GM23248 (cell line): ENCODE data around the gene MOCOS. TPM values are rescaled to one million over a fixed set of nuclear protein-coding genes. Genes with fewer than 3 reads are reported as not detected.
"Not testable (repeated sequence)": the region's sequence is repeated elsewhere in the genome, so short reads cannot be mapped to it uniquely, and the experiment has no call there.

Source experiments
- DNase-seq: peaks from one replicate; pipeline ENCODE4 v3.0.0-alpha.2; 2015
- H2AFZ ChIP-seq: fragments of 200-600 bp; sonication (generic); 2 replicates; pipeline ENCODE4 v1.6.1; 2016; ENCODE audit warnings: antibody characterized with exemption
- H3F3A ChIP-seq: fragments of 200-600 bp; sonication (generic); 2 replicates; pipeline ENCODE4 v1.6.1; 2016; ENCODE audit warnings: mild to moderate bottlenecking, antibody characterized with exemption, mixed run types; ENCODE audit not compliant: insufficient read depth
- H3K27ac ChIP-seq: fragments of 200-600 bp; sonication (generic); 2 replicates; pipeline ENCODE4 v1.5.1; 2016; ENCODE audit warnings: mild to moderate bottlenecking
- H3K27me3 ChIP-seq: fragments of 200-600 bp; sonication (generic); replicated peaks from 2 replicates; pipeline ENCODE4 v1.6.1; 2016; ENCODE audit warnings: mild to moderate bottlenecking; ENCODE audit not compliant: insufficient read depth
- H3K36me3 ChIP-seq: fragments of 200-600 bp; sonication (generic); 2 replicates; pipeline ENCODE4 v1.6.1; 2016; ENCODE audit warnings: low read depth, mild to moderate bottlenecking
- H3K4me1 ChIP-seq: fragments of 200-600 bp; sonication (generic); 2 replicates; pipeline ENCODE4 v1.6.1; 2016; ENCODE audit warnings: mild to moderate bottlenecking; ENCODE audit not compliant: insufficient read depth
- H3K4me2 ChIP-seq: fragments of 200-600 bp; sonication (generic); one replicate; pipeline ENCODE4 v1.6.1; 2016; ENCODE audit warnings: mild to moderate bottlenecking; ENCODE audit not compliant: unreplicated experiment
- H3K4me3 ChIP-seq: fragments of 200-600 bp; sonication (generic); 2 replicates; pipeline ENCODE4 v1.5.1; 2016; ENCODE audit warnings: mild to moderate bottlenecking
- H3K79me2 ChIP-seq: fragments of 200-600 bp; sonication (generic); 2 replicates; pipeline ENCODE4 v1.6.1; 2016; ENCODE audit warnings: mild to moderate bottlenecking; ENCODE audit not compliant: insufficient read depth
- H3K9ac ChIP-seq: fragments of 200-600 bp; sonication (generic); 2 replicates; pipeline ENCODE4 v1.6.1; 2016; ENCODE audit warnings: mild to moderate bottlenecking
- H3K9me2 ChIP-seq: fragments of 200-600 bp; sonication (generic); 2 replicates; pipeline ENCODE4 v1.6.1; 2016; ENCODE audit warnings: mixed run types, mild to moderate bottlenecking, moderate library complexity; ENCODE audit not compliant: insufficient read depth
- H3K9me3 ChIP-seq: fragments of 200-600 bp; sonication (generic); one replicate; pipeline ENCODE4 v1.6.1; 2017; ENCODE audit warnings: low read depth
- H4K20me1 ChIP-seq: fragments of 200-600 bp; sonication (generic); 2 replicates; pipeline ENCODE4 v1.6.0; 2016; ENCODE audit not compliant: insufficient read depth
- EZH2 ChIP-seq: fragments of 200-600 bp; sonication (generic); IDR thresholded peaks from 2 replicates; pipeline ENCODE4 v1.6.1; 2018; ENCODE audit warnings: antibody characterized with exemption, mild to moderate bottlenecking; ENCODE audit not compliant: insufficient read depth, poor library complexity, severe bottlenecking
- EZH2phosphoT487 ChIP-seq: fragments of 200-600 bp; sonication (generic); IDR thresholded peaks from 2 replicates; pipeline ENCODE4 v1.6.1; 2018; ENCODE audit warnings: antibody characterized with exemption, moderate library complexity, mild to moderate bottlenecking, low read depth; ENCODE audit not compliant: insufficient read depth
- WGBS, 2 experiments: methylation state at CpG; one replicate each; pipeline ENCODE4 v1.1.6; 2015 to 2017; ENCODE audit warnings: low lambda C conversion rate in 2 of 2, low coverage in 1 of 2; ENCODE audit errors: missing lambda C conversion rate in 2 of 2; 5-methylcytosine and 5-hydroxymethylcytosine counted together
- in situ Hi-C: fragments of 300-500 bp; cut with MboI; formaldehyde crosslinking; loops from 2 replicates; pipeline ENCODE4 v1.15.0; 2020
- polyA plus RNA-seq: library from polyadenylated mRNA; unstranded; fragments of >200 nt; fragmentation: Nextera tagmentation; extraction: Ambion mirVana; gene quantifications from 2 replicates; pipeline ENCODE4 v1.2.1, GENCODE V29; 2016
- total RNA-seq: library from RNA; depleted of rRNA; stranded (reverse); fragments of >200 nt; shearing (Covaris generic); gene quantifications from 2 replicates; pipeline ENCODE4 v1.2.3, GENCODE V29; 2014

MOCOS gene
- total and polyA plus RNA-seq, 2 experiments from 2014 or later: 17.9 to 23.6 TPM

GRCh38 chr18:36160959-36161371 lies 26.3 kb upstream of the MOCOS start:
- Histone ChIP-seq H4K20me1 (no peaks in the 10 kb centered on the region), H3K36me3 (peaks cover 65% of the 10 kb centered on the region), H3K27ac (no peak overlapping the region), H3K4me2 (no peak overlapping the region), H3K9me3 (no peaks in the 10 kb centered on the region), H2AFZ (no peak overlapping the region), H3K79me2 (peaks cover 62% of the 10 kb centered on the region), H3K4me1 (peaks cover 28% of the 10 kb centered on the region), H3K9ac (no peak overlapping the region), H3K4me3 (no peak overlapping the region), H3K27me3 (no peaks in the 10 kb centered on the region), H3F3A (peaks cover 40% of the 10 kb centered on the region), H3K9me2 (no peaks in the 10 kb centered on the region)
- WGBS, 2 experiments: 79 to 80% methylated on average over 4 of the region's 4 CpGs
- in situ Hi-C loops: no loop called here
- no peak for DNase-seq
- no peak for TF ChIP-seq EZH2phosphoT487
- TF ChIP-seq EZH2: no peak

- no peaks in the 10 kb centered on the region for H3K9me2 ChIP-seq
- no peaks in the 10 kb centered on the region for H3K9me3 ChIP-seq
- peak; percentile 14 for DNase-seq
- in situ Hi-C loops: no loop called here
- TF ChIP-seq EZH2phosphoT487 (no peak), EZH2 (no peak)
- H3K4me2 ChIP-seq: no peak overlapping the region
- H3K4me3 ChIP-seq: no peak overlapping the region
- WGBS, 2 experiments: 14 to 23% methylated on average over 1 of the region's 1 CpG
- no peak overlapping the region for H2AFZ ChIP-seq
- H3K79me2 ChIP-seq: peaks cover 62% of the 10 kb centered on the region
- peaks cover 14% of the 10 kb centered on the region for H3K4me1 ChIP-seq
- H3K36me3 ChIP-seq: peaks cover 65% of the 10 kb centered on the region
- no peaks in the 10 kb centered on the region for H4K20me1 ChIP-seq
- H3K27me3 ChIP-seq: no peaks in the 10 kb centered on the region
- H3K9ac ChIP-seq: no peak overlapping the region
- H3K27ac ChIP-seq: no peak overlapping the region
- H3F3A ChIP-seq: peaks cover 20% of the 10 kb centered on the region
Measured at GRCh38 chr18:36162981-36163380, 24.3 kb upstream of the MOCOS start.

- H3K9me2 ChIP-seq: no peaks in the 10 kb centered on the region
- H3K4me3 ChIP-seq: no peak overlapping the region
- no peak overlapping the region for H3K4me2 ChIP-seq
- H2AFZ ChIP-seq: no peak overlapping the region
- H3K27ac ChIP-seq: no peak overlapping the region
- in situ Hi-C loops: no loop called here
- peaks cover 59% of the 10 kb centered on the region for H3K36me3 ChIP-seq
- no peak for DNase-seq
- H3K79me2 ChIP-seq: peaks cover 21% of the 10 kb centered on the region
- 96 to 98% methylated on average over 3 of the region's 3 CpGs for WGBS, 2 experiments
- H3K9me3 ChIP-seq: no peaks in the 10 kb centered on the region
- TF ChIP-seq EZH2phosphoT487: no peak
- no peak for TF ChIP-seq EZH2
- H4K20me1 ChIP-seq: no peaks in the 10 kb centered on the region
- H3K27me3 ChIP-seq: no peaks in the 10 kb centered on the region
- peaks cover 6% of the 10 kb centered on the region; the same call in 1 of the 2 replicates for H3K4me1 ChIP-seq
- no peak overlapping the region for H3K9ac ChIP-seq
- no peaks in the 10 kb centered on the region for H3F3A ChIP-seq
Measured at GRCh38 chr18:36167692-36168218, 19.5 kb upstream of the MOCOS start.

DNA sequence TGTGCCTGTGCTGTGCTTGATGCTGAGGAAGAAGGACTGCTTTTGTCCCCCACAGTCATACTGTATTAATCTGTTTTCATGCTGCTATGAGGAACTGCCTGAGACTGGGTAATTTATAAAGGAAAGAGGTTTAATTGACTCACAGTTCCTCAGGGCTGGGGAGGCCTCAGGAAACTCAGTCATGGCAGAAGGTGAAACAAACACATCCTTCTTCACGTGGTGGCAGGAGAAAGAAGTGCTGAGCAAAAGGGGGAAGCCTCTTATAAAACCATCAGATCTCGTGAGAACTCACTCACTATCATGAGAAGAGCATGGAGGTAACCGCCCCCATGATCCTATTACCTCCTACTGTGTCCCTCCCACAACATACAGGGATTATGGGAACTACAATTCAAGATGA lies 19.0 kb upstream of the MOCOS start:
- H4K20me1 ChIP-seq, H3K9ac ChIP-seq, H3K27me3 ChIP-seq, H3K9me3 ChIP-seq, DNase-seq, H2AFZ ChIP-seq, in situ Hi-C loops, H3K4me1 ChIP-seq, H3K9me2 ChIP-seq, H3K4me2 ChIP-seq, H3K27ac ChIP-seq, H3K4me3 ChIP-seq, H3F3A ChIP-seq: not testable (repeated sequence)
- 97 to 100% methylated on average over 3 of the region's 3 CpGs for WGBS, 2 experiments
- H3K79me2 ChIP-seq: peaks cover 16% of the 10 kb centered on the region
- peaks cover 60% of the 10 kb centered on the region for H3K36me3 ChIP-seq

DNA sequence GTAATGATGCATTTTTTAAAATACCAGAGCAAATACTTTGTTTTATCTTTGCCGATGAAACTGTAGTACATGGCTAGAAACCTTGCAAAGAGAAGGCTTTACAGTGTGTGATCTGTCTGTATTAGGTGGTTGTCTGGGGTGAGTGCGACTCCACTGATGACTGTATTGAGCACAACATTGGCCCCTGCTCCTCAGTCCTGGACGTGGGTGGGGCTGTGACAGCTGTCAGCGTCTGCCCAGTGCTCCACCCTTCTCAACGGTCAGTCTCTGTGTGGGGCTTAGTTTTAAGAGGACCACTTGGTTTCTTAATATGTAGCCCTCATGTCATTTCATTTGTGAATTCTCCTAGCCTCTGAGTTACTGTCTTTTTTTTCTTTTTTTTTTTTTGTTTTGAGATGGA lies 17.4 kb upstream of the MOCOS start:
- TF ChIP-seq EZH2phosphoT487 (no peak), EZH2 (no peak)
- H3K79me2 ChIP-seq: no peaks in the 10 kb centered on the region
- H3K36me3 ChIP-seq: peaks cover 60% of the 10 kb centered on the region

More for the DNA sequence above, 17.4 kb upstream of the MOCOS start:
- H3K27me3 ChIP-seq: no peaks in the 10 kb centered on the region
- no peak overlapping the region for H3K4me2 ChIP-seq
- in situ Hi-C loops: no loop called here
- 45 to 54% methylated on average over 5 of the region's 5 CpGs for WGBS, 2 experiments
- no peaks in the 10 kb centered on the region for H4K20me1 ChIP-seq
- H3K9ac ChIP-seq: no peak overlapping the region
- H3K9me2 ChIP-seq: no peaks in the 10 kb centered on the region
- no peak overlapping the region for H3K27ac ChIP-seq
- peaks cover 6% of the 10 kb centered on the region; the same call in 1 of the 2 replicates for H3K4me1 ChIP-seq
- no peaks in the 10 kb centered on the region for H3F3A ChIP-seq
- no peak overlapping the region for H3K4me3 ChIP-seq
- no peak overlapping the region for H2AFZ ChIP-seq
- DNase-seq: peak; percentile 15
- no peaks in the 10 kb centered on the region for H3K9me3 ChIP-seq
